ENCODE measurements around the gene TNS1. TPM values are rescaled to one million over a fixed set of nuclear protein-coding genes. Genes with fewer than 3 reads are reported as not detected.
A peak's percentile ranks its signal among the peaks of the same experiment; 100 is the strongest.

TNS1 gene
- total and polyA plus RNA-seq, 2 experiments from 2014 or later = 16.2 to 27.6 TPM

DNA sequence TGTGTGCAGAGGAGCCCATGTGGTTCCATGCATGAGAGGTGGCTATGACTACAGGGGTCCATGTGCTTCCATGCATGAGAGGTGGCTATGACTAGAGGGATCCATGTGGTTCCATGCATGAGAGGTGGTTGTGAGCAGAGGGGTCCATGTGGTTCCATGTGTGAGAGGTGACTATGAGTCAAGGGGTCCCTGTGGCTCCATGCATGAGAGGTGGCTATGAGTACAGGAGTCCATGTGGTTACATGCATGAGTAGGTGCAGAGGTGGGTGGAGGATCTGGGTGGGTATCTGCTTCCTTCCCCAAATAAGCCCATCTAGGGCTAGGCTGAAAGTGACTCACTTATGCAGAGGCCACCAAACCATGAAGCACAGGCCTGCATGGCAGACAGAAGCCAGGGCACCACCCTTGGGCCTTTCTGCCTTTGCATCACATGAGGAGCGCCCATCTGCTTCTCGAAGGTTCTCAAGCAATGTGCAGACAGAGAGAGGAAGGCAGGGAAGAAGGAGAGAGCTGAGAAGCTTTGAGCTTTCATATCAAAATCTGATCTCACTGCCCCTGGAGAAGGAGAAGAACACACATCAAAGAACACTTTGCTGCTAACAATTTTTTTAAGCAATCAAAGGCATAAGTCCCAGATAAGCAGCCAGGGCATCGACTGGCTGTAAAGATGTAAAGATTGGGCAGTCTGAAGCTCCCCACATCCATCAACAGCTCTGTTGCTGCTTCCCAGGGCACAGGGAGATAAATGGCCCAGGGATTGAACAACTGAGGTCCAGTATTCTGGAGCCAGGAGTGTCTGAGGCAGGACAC lies 137.6 kb downstream of the TNS1 start:
- no peak for TF ChIP-seq EZH2phosphoT487 (IDR thresholded peaks at IDR 0.05; ENCODE audit: low read depth, severe bottlenecking, unreplicated experiment)
- no peak overlapping the region for H3K27ac ChIP-seq
- no peaks in the 10 kb centered on the region for H3K9me3 ChIP-seq (ENCODE audit: low read depth)
- H4K20me1 ChIP-seq (ENCODE audit: insufficient read depth, poor library complexity, severe bottlenecking) = no peaks in the 10 kb centered on the region
- H3K9me2 ChIP-seq (replicated peaks; ENCODE audit: insufficient read depth) = no peaks in the 10 kb centered on the region
- H3K4me1 ChIP-seq (ENCODE audit: insufficient read depth) = no peaks in the 10 kb centered on the region
- H3K27me3 ChIP-seq = no peaks in the 10 kb centered on the region
- H3K4me3 ChIP-seq = no peak overlapping the region
- 52% methylated on average over 3 of the region's 3 CpGs for WGBS (ENCODE audit: low lambda C conversion rate, missing lambda C conversion rate)
- H2AFZ ChIP-seq = no peak overlapping the region
- H3K79me2 ChIP-seq = no peaks in the 10 kb centered on the region
- no peak for DNase-seq (ENCODE audit: low spot score)
- no peaks in the 10 kb centered on the region for H3K36me3 ChIP-seq (replicated peaks; ENCODE audit: insufficient read depth, low read depth)
- no peak overlapping the region for H3K4me2 ChIP-seq

DNA sequence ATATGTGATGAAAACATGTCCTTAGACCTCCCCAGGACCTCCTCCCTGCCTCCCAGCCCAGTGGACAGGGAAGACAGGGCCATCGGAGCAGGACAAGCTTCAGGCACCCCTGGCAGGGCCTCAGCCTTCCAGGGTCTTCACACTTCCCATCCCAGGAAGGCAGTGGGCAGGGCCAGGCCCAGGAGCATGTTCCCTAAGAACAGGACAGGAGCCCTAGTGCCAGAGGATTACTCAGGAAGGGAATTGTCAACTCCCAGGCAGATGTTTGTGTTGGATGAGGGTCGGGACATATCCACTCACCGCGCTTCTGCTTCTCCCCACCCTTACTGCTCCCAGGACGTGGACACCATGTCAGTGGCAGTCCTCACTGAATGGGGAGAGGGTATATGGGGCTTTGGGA lies 138.9 kb downstream of the TNS1 start:
- H3K79me2 ChIP-seq = no peaks in the 10 kb centered on the region
- no peak overlapping the region for H3K4me3 ChIP-seq
- H3K36me3 ChIP-seq (replicated peaks; ENCODE audit: insufficient read depth, low read depth) = no peaks in the 10 kb centered on the region
- DNase-seq (ENCODE audit: low spot score) = no peak
- no peak overlapping the region for H3K4me2 ChIP-seq
- no peak overlapping the region for H2AFZ ChIP-seq
- H3K27me3 ChIP-seq = no peaks in the 10 kb centered on the region
- no peaks in the 10 kb centered on the region for H4K20me1 ChIP-seq (ENCODE audit: insufficient read depth, poor library complexity, severe bottlenecking)
- WGBS (ENCODE audit: low lambda C conversion rate, missing lambda C conversion rate) = 96% methylated on average over 5 of the region's 5 CpGs
- peaks cover 7% of the 10 kb centered on the region for H3K4me1 ChIP-seq (ENCODE audit: insufficient read depth)
- no peak for TF ChIP-seq EZH2phosphoT487 (IDR thresholded peaks at IDR 0.05; ENCODE audit: low read depth, severe bottlenecking, unreplicated experiment)
- no peak for TF ChIP-seq EZH2 (IDR thresholded peaks at IDR 0.05; ENCODE audit: borderline replicate concordance)
- TF ChIP-seq, protein P1, sequence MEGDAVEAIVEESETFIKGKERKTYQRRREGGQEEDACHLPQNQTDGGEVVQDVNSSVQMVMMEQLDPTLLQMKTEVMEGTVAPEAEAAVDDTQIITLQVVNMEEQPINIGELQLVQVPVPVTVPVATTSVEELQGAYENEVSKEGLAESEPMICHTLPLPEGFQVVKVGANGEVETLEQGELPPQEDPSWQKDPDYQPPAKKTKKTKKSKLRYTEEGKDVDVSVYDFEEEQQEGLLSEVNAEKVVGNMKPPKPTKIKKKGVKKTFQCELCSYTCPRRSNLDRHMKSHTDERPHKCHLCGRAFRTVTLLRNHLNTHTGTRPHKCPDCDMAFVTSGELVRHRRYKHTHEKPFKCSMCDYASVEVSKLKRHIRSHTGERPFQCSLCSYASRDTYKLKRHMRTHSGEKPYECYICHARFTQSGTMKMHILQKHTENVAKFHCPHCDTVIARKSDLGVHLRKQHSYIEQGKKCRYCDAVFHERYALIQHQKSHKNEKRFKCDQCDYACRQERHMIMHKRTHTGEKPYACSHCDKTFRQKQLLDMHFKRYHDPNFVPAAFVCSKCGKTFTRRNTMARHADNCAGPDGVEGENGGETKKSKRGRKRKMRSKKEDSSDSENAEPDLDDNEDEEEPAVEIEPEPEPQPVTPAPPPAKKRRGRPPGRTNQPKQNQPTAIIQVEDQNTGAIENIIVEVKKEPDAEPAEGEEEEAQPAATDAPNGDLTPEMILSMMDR (IDR thresholded peaks at IDR 0.05; ENCODE audit: poor library complexity) = no peak
- H3K9me3 ChIP-seq (ENCODE audit: low read depth) = no peaks in the 10 kb centered on the region
- no peaks in the 10 kb centered on the region for H3K9me2 ChIP-seq (replicated peaks; ENCODE audit: insufficient read depth)
- H3K27ac ChIP-seq = no peak overlapping the region

DNA sequence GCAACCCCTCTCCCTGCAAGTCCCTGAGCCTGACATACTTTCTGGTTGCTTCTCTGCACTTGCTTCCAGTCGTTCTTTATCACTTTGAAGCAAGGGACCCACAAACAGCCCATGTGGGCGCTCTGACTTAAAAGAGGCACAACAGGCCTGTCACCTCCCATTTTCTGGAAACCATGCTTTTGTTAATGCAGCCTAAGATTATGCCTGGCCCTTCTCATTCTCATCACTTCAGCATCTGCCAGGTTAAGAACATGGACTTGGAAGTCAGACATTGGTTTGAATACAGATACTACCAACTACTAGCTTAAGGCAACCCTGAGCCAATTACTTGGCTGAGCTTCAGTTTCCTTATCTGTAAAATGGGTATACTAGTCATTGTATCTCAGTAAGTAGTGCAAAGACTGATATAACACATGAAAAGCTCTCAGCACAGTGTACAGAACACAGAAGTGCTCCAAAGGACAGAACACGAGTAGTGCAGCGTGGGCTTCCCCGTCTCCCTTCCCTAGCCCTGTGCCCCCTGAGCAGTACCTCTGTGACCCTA lies 141.4 kb downstream of the TNS1 start:
- H3K9me2 ChIP-seq (replicated peaks; ENCODE audit: insufficient read depth) = no peaks in the 10 kb centered on the region
- TF ChIP-seq, protein P1 (IDR thresholded peaks at IDR 0.05; ENCODE audit: poor library complexity) = no peak
- TF ChIP-seq EZH2 (IDR thresholded peaks at IDR 0.05; ENCODE audit: borderline replicate concordance) (no peak), EZH2phosphoT487 (IDR thresholded peaks at IDR 0.05; ENCODE audit: low read depth, severe bottlenecking, unreplicated experiment) (no peak)
- peaks cover 13% of the 10 kb centered on the region for H3K79me2 ChIP-seq
- no peaks in the 10 kb centered on the region for H3K36me3 ChIP-seq (replicated peaks; ENCODE audit: insufficient read depth, low read depth)
- DNase-seq (ENCODE audit: low spot score) = no peak
- no peaks in the 10 kb centered on the region for H3K27me3 ChIP-seq
- no peaks in the 10 kb centered on the region for H4K20me1 ChIP-seq (ENCODE audit: insufficient read depth, poor library complexity, severe bottlenecking)
- no peaks in the 10 kb centered on the region for H3K9me3 ChIP-seq (ENCODE audit: low read depth)
- no peak overlapping the region for H2AFZ ChIP-seq
- no peak overlapping the region for H3K27ac ChIP-seq
- no peak overlapping the region for H3K4me2 ChIP-seq
- peaks cover 21% of the 10 kb centered on the region for H3K4me1 ChIP-seq (ENCODE audit: insufficient read depth)
- 89% methylated on average over 5 of the region's 5 CpGs for WGBS (ENCODE audit: low lambda C conversion rate, missing lambda C conversion rate)
- H3K4me3 ChIP-seq = no peak overlapping the region

DNA sequence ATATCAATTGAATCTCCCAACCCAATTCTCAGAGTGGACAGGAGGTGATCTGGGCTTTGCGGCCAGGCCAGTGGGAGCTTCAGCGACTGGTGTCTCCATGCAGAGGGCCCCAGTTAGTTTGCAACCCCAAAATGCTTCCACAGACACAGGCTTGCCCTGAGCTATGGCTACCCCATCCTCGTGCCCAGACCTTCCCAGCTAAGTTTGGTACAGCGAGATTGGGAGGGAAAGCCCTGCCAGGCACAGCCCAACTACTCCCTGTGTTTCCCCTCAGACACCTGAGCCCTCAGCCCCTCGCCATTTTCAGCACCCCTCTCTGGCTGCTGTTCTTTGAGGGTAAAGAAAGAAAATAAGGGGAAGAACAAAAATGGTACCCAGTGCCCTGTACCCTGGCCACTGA lies 142.9 kb downstream of the TNS1 start:
- Histone ChIP-seq H3K27ac (peak overlapping the region; percentile 92), H2AFZ (no peak overlapping the region), H3K27me3 (no peaks in the 10 kb centered on the region), H3K4me2 (no peak overlapping the region), H3K79me2 (peaks cover 20% of the 10 kb centered on the region), H3K4me3 (no peak overlapping the region), H3K9me2 (replicated peaks; ENCODE audit: insufficient read depth) (no peaks in the 10 kb centered on the region), H4K20me1 (ENCODE audit: insufficient read depth, poor library complexity, severe bottlenecking) (no peaks in the 10 kb centered on the region), H3K4me1 (ENCODE audit: insufficient read depth) (peaks cover 21% of the 10 kb centered on the region), H3K9me3 (ENCODE audit: low read depth) (no peaks in the 10 kb centered on the region), H3K36me3 (replicated peaks; ENCODE audit: insufficient read depth, low read depth) (no peaks in the 10 kb centered on the region)
- DNase-seq (ENCODE audit: low spot score) = no peak
- 91% methylated on average over 5 of the region's 5 CpGs for WGBS (ENCODE audit: low lambda C conversion rate, missing lambda C conversion rate)
- TF ChIP-seq EZH2 (IDR thresholded peaks at IDR 0.05; ENCODE audit: borderline replicate concordance) (no peak), EZH2phosphoT487 (IDR thresholded peaks at IDR 0.05; ENCODE audit: low read depth, severe bottlenecking, unreplicated experiment) (no peak)
- TF ChIP-seq, protein P1 (IDR thresholded peaks at IDR 0.05; ENCODE audit: poor library complexity) = no peak

All from hepatocyte (in vitro differentiated cells).